ENCODE measurements around the gene PAIP2.

- TF ChIP-seq MYC (IDR thresholded peaks at IDR 0.05; ENCODE audit: low read depth, low read length) (peak; percentile 77), POLR2A (IDR thresholded peaks at IDR 0.05; ENCODE audit: extremely low read depth, insufficient read length) (no peak)
Observed at GRCh38 chr5:139403787-139404483, 62.3 kb downstream of the PAIP2 start, which contains the start of gene SPATA24.
